H9 (cell line): ENCODE results near the gene IL17RA. TPM values are rescaled to one million over a fixed set of nuclear protein-coding genes. Genes with fewer than 3 reads are reported as not detected.

Experiments used
- DNase-seq: peaks from one replicate; pipeline ENCODE4 v3.0.0-alpha.2; 2017
- H2AFZ ChIP-seq: one replicate; pipeline ENCODE4 v1.6.1; 2013; ENCODE audit warnings: mild to moderate bottlenecking, low read length, control low read depth, moderate library complexity
- H2AK5ac ChIP-seq: 2 replicates; pipeline ENCODE4 v1.6.1; 2013; ENCODE audit warnings: low read length, control low read depth, mixed read lengths; ENCODE audit not compliant: insufficient read length
- H2BK120ac ChIP-seq: one replicate; pipeline ENCODE4 v1.6.1; 2013; ENCODE audit warnings: low read depth, mild to moderate bottlenecking, low read length, control low read depth, inconsistent platforms; ENCODE audit not compliant: poor library complexity, severe bottlenecking
- H2BK12ac ChIP-seq: 2 replicates; pipeline ENCODE4 v1.6.1; 2013; ENCODE audit warnings: low read length, control low read depth, mixed read lengths, low read depth; ENCODE audit not compliant: insufficient read length
- H2BK15ac ChIP-seq: 2 replicates; pipeline ENCODE4 v1.6.1; 2013; ENCODE audit warnings: low read depth, low read length, control low read depth
- H2BK20ac ChIP-seq: one replicate; pipeline ENCODE4 v1.6.1; 2013; ENCODE audit warnings: low read depth, mild to moderate bottlenecking, low read length, control low read depth, inconsistent platforms; ENCODE audit not compliant: poor library complexity, severe bottlenecking
- H2BK5ac ChIP-seq: 2 replicates; pipeline ENCODE4 v1.6.1; 2013; ENCODE audit warnings: low read length, control low read depth, mixed read lengths; ENCODE audit not compliant: insufficient read length
- H3K14ac ChIP-seq: 2 replicates; pipeline ENCODE4 v1.6.1; 2013; ENCODE audit warnings: low read length, control low read depth; ENCODE audit not compliant: insufficient read depth
- H3K18ac ChIP-seq: 2 replicates; pipeline ENCODE4 v1.6.1; 2013; ENCODE audit warnings: low read depth, mild to moderate bottlenecking, mixed read lengths, low read length, control low read depth; ENCODE audit not compliant: insufficient read length
- H3K23ac ChIP-seq: 2 replicates; pipeline ENCODE4 v1.6.1; 2013; ENCODE audit warnings: low read length, control low read depth, mixed read lengths, low read depth; ENCODE audit not compliant: insufficient read length
- H3K23me2 ChIP-seq: 2 replicates; pipeline ENCODE4 v1.6.1; 2013; ENCODE audit warnings: low read depth, mild to moderate bottlenecking, mixed read lengths, low read length, control low read depth; ENCODE audit not compliant: insufficient read length, poor library complexity, severe bottlenecking
- H3K27ac ChIP-seq: 2 replicates; pipeline ENCODE4 v1.5.1; 2013; ENCODE audit warnings: low read length, control low read depth, mixed read lengths, low read depth; ENCODE audit not compliant: insufficient read length
- H3K27me3 ChIP-seq: 2 replicates; pipeline ENCODE4 v1.6.1; 2013; ENCODE audit warnings: low read length, control low read depth, inconsistent platforms; ENCODE audit not compliant: insufficient read depth
- H3K4ac ChIP-seq: 2 replicates; pipeline ENCODE4 v1.6.1; 2013; ENCODE audit warnings: low read depth, mild to moderate bottlenecking, control low read depth, inconsistent platforms, low read length, moderate library complexity
- H3K4me1 ChIP-seq: 2 replicates; pipeline ENCODE4 v1.6.1; 2013; ENCODE audit warnings: low read length, control low read depth, inconsistent platforms; ENCODE audit not compliant: insufficient read depth
- H3K4me2 ChIP-seq: 2 replicates; pipeline ENCODE4 v1.6.1; 2013; ENCODE audit warnings: low read length, control low read depth, mixed read lengths; ENCODE audit not compliant: insufficient read length, insufficient read depth
- H3K56ac ChIP-seq: 2 replicates; pipeline ENCODE4 v1.6.1; 2013; ENCODE audit warnings: low read depth, mild to moderate bottlenecking, mixed read lengths, low read length, control low read depth; ENCODE audit not compliant: insufficient read length
- H3K79me1 ChIP-seq: 2 replicates; pipeline ENCODE4 v1.6.1; 2013; ENCODE audit warnings: low read depth, mild to moderate bottlenecking, moderate library complexity, low read length, control low read depth, inconsistent platforms; ENCODE audit not compliant: insufficient read depth, poor library complexity, severe bottlenecking
- H3K79me2 ChIP-seq: 2 replicates; pipeline ENCODE4 v1.6.1; 2013; ENCODE audit warnings: low read length, control low read depth, inconsistent platforms; ENCODE audit not compliant: insufficient read depth
- H3K9ac ChIP-seq: 2 replicates; pipeline ENCODE4 v1.6.1; 2013; ENCODE audit warnings: low read length, control low read depth, mixed read lengths; ENCODE audit not compliant: insufficient read length; ENCODE audit errors: extremely low read depth
- H3K9me3 ChIP-seq: one replicate; pipeline ENCODE4 v1.6.1; 2013; ENCODE audit warnings: low read depth, low read length, inconsistent platforms; ENCODE audit not compliant: control insufficient read depth
- H3T11ph ChIP-seq: one replicate; pipeline ENCODE4 v1.6.1; 2013; ENCODE audit warnings: mild to moderate bottlenecking, low read length, control low read depth, inconsistent platforms
- H4K20me1 ChIP-seq: one replicate; pipeline ENCODE4 v1.6.1; 2013; ENCODE audit not compliant: control insufficient read depth, insufficient read length, insufficient read depth
- H4K5ac ChIP-seq: 2 replicates; pipeline ENCODE4 v1.6.1; 2013; ENCODE audit warnings: low read depth, mild to moderate bottlenecking, mixed read lengths, low read length, control low read depth; ENCODE audit not compliant: insufficient read length
- H4K8ac ChIP-seq: replicated peaks from 2 replicates; pipeline ENCODE4 v1.6.1; 2013; ENCODE audit warnings: low read length, control low read depth, mixed read lengths, low read depth; ENCODE audit not compliant: insufficient read length
- H4K91ac ChIP-seq: 2 replicates; pipeline ENCODE4 v1.6.1; 2013; ENCODE audit warnings: low read depth, mild to moderate bottlenecking, moderate library complexity, mixed read lengths, low read length, control low read depth; ENCODE audit not compliant: insufficient read length
- H3K27ac Mint-ChIP-seq, 3 experiments: 2 replicates in 2 of 3; 3 replicates in 1 of 3; pipeline ENCODE4 v1.8.0; 2020 to 2021; ENCODE audit warnings: mixed read lengths in 3 of 3, mild to moderate bottlenecking in 1 of 3, moderate library complexity in 1 of 3
- H3K27me3 Mint-ChIP-seq: 2 replicates; pipeline ENCODE4 v1.8.0; 2021; ENCODE audit warnings: low read depth, mild to moderate bottlenecking, moderate library complexity, mixed read lengths
- H3K36me3 Mint-ChIP-seq, 3 experiments: 2 replicates in 2 of 3; 3 replicates in 1 of 3; pipeline ENCODE4 v1.8.0; 2020 to 2021; ENCODE audit warnings: low read depth in 3 of 3, mixed read lengths in 3 of 3; ENCODE audit not compliant: insufficient read depth in 1 of 3
- H3K4me1 Mint-ChIP-seq, 2 experiments: 2 replicates each; pipeline ENCODE4 v1.8.0; 2020; ENCODE audit warnings: mixed read lengths in 2 of 2
- H3K4me3 Mint-ChIP-seq, 2 experiments: 2 replicates in 1 of 2; 3 replicates in 1 of 2; pipeline ENCODE4 v1.8.0; 2020 to 2021; ENCODE audit warnings: mild to moderate bottlenecking in 2 of 2, mixed read lengths in 2 of 2, moderate library complexity in 1 of 2
- H3K9me3 Mint-ChIP-seq, 2 experiments: 2 replicates in 1 of 2; 3 replicates in 1 of 2; pipeline ENCODE4 v1.8.0; 2020; ENCODE audit warnings: mild to moderate bottlenecking in 2 of 2, mixed read lengths in 2 of 2, moderate library complexity in 1 of 2
- WGBS: extraction: QIAGEN DNeasy Blood & Tissue Kit; methylation state at CpG from one replicate; pipeline ENCODE4 v1.1.7; 2013; ENCODE audit warnings: missing lambda C conversion rate, low lambda C conversion rate, mixed read lengths; ENCODE audit not compliant: insufficient read length; ENCODE audit errors: extremely low coverage; 5-methylcytosine and 5-hydroxymethylcytosine counted together
- total RNA-seq: library from RNA; stranded (reverse); gene quantifications from 2 replicates; pipeline ENCODE4 v1.2.1, GENCODE V29; 2021
- TF ChIP-seq, protein P1 (sequence below): fragments of 200-600 bp; sonication (generic); conservative IDR thresholded peaks from 3 replicates; pipeline ENCODE4 v1.8.0; 2021; ENCODE audit warnings: antibody characterized with exemption, mild to moderate bottlenecking

The IL17RA gene
- total RNA-seq, 1 experiment from 2014 or later, result 12.4 TPM

DNA sequence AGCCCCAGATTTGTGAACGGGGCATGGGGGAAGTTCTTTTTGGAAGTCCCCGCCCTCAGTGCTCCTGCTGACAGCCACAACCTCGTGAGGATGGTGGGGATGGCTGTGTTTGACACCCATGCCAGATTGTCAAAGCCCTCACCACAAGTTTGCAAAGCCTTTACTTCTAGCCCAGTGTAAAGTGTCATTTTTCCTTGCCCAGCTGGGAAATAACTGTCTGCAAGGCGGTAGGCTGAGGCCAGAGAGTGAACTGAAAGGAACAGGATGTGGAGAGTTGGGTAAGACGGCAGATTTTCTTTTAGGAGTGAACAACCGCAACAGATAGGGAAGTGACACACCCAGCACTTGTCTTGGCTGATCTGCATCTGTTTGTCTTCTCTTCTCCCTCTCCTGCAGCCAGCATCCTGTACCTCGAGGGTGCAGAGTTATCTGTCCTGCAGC lies 13.6 kb downstream of the IL17RA start:
- Mint-ChIP-seq H3K9me3 (no peaks in the 10 kb centered on the region; a peak in 1 of 5 replicates), H3K36me3 (peaks cover 4 to 37% (median 20%) of the 10 kb centered on the region in 3 experiments; a peak in 6 of 7 replicates), H3K27ac (peak overlapping the region in 1 of 3 experiments; percentile 44; a peak in 1 of 7 replicates), H3K27me3 (no peaks in the 10 kb centered on the region), H3K4me1 (peaks cover 7 to 10% of the 10 kb centered on the region in 2 experiments; a peak in 3 of 4 replicates), H3K4me3 (no peak overlapping the region)
- Histone ChIP-seq H3K4ac (no peak overlapping the region), H3K56ac (no peak overlapping the region), H3K27me3 (no peaks in the 10 kb centered on the region), H3K23ac (no peak overlapping the region), H2BK12ac (no peak overlapping the region), H4K8ac (no peak overlapping the region), H3K79me1 (no peaks in the 10 kb centered on the region), H3K23me2 (no peaks in the 10 kb centered on the region), H3K14ac (no peak overlapping the region), H3K79me2 (no peaks in the 10 kb centered on the region), H3K4me1 (no peaks in the 10 kb centered on the region), H3K27ac (no peak overlapping the region), H3T11ph (no peak overlapping the region), H3K9me3 (no peaks in the 10 kb centered on the region), H2BK120ac (no peak overlapping the region), H2BK15ac (no peak overlapping the region), H3K9ac (no peak overlapping the region), H2BK5ac (no peak overlapping the region), H4K91ac (no peak overlapping the region), H3K4me2 (no peak overlapping the region), H2BK20ac (no peak overlapping the region), H4K5ac (no peak overlapping the region), H3K18ac (no peak overlapping the region), H4K20me1 (no peaks in the 10 kb centered on the region), H2AFZ (no peak overlapping the region), H2AK5ac (no peak overlapping the region)
- no CpG with 5 or more reads among the region's 7 CpGs for WGBS
- TF ChIP-seq, protein P1, sequence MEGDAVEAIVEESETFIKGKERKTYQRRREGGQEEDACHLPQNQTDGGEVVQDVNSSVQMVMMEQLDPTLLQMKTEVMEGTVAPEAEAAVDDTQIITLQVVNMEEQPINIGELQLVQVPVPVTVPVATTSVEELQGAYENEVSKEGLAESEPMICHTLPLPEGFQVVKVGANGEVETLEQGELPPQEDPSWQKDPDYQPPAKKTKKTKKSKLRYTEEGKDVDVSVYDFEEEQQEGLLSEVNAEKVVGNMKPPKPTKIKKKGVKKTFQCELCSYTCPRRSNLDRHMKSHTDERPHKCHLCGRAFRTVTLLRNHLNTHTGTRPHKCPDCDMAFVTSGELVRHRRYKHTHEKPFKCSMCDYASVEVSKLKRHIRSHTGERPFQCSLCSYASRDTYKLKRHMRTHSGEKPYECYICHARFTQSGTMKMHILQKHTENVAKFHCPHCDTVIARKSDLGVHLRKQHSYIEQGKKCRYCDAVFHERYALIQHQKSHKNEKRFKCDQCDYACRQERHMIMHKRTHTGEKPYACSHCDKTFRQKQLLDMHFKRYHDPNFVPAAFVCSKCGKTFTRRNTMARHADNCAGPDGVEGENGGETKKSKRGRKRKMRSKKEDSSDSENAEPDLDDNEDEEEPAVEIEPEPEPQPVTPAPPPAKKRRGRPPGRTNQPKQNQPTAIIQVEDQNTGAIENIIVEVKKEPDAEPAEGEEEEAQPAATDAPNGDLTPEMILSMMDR, result no peak
- no peak for DNase-seq
